ENCODE results near the gene MYO15B. TPM values are rescaled to one million over a fixed set of nuclear protein-coding genes. Genes with fewer than 3 reads are reported as not detected.

The MYO15B gene
- total and polyA plus RNA-seq, 2 of the 13 experiments (the other 11 are each of a cell fraction or from before 2014, with no cell fraction given): 2.8 to 8.1 TPM

- no peak for TF ChIP-seq MED13 (CRISPR knock-in tag; IDR thresholded peaks at IDR 0.05)
- TF ChIP-seq, protein P1, sequence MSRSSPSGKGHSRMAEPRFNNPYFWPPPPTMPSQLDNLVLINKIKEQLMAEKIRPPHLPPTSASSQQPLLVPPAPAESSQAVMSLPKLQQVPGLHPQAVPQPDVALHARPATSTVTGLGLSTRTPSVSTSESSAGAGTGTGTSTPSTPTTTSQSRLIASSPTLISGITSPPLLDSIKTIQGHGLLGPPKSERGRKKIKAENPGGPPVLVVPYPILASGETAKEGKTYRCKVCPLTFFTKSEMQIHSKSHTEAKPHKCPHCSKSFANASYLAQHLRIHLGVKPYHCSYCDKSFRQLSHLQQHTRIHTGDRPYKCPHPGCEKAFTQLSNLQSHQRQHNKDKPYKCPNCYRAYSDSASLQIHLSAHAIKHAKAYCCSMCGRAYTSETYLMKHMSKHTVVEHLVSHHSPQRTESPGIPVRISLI (CRISPR knock-in tag; IDR thresholded peaks at IDR 0.05; ENCODE audit: borderline replicate concordance): peak; percentile 86
- no peak for TF ChIP-seq ZNF75D (CRISPR knock-in tag; IDR thresholded peaks at IDR 0.05; ENCODE audit: borderline replicate concordance)
- TF ChIP-seq TCF12 (IDR thresholded peaks at IDR 0.05): no peak
- TF ChIP-seq TCF12 (CRISPR knock-in tag; IDR thresholded peaks at IDR 0.05): no peak
- 0 out of 2 replicates have a peak, but pooled peaks have one; percentile 48 for TF ChIP-seq ZNF878 (CRISPR knock-in tag; IDR thresholded peaks at IDR 0.05)
- TF ChIP-seq ZNF788 (CRISPR knock-in tag; IDR thresholded peaks at IDR 0.05; ENCODE audit: borderline replicate concordance): no peak
- peak; percentile 92 for TF ChIP-seq ARID5B (CRISPR knock-in tag; IDR thresholded peaks at IDR 0.05)
- TF ChIP-seq ZNF598 (CRISPR knock-in tag; IDR thresholded peaks at IDR 0.05; ENCODE audit: borderline replicate concordance): no peak
- TF ChIP-seq, protein P2, sequence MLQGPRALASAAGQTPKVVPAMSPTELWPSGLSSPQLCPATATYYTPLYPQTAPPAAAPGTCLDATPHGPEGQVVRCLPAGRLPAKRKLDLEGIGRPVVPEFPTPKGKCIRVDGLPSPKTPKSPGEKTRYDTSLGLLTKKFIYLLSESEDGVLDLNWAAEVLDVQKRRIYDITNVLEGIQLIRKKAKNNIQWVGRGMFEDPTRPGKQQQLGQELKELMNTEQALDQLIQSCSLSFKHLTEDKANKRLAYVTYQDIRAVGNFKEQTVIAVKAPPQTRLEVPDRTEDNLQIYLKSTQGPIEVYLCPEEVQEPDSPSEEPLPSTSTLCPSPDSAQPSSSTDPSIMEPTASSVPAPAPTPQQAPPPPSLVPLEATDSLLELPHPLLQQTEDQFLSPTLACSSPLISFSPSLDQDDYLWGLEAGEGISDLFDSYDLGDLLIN (CRISPR knock-in tag; IDR thresholded peaks at IDR 0.05; ENCODE audit: borderline replicate concordance): no peak
- 0 out of 2 replicates have a peak, but pooled peaks have one; percentile 42 for TF ChIP-seq PITX1 (CRISPR knock-in tag; IDR thresholded peaks at IDR 0.05)
- no peak for TF ChIP-seq MYPOP (CRISPR knock-in tag; IDR thresholded peaks at IDR 0.05)
- TF ChIP-seq GLMP (CRISPR knock-in tag; IDR thresholded peaks at IDR 0.05; ENCODE audit: borderline replicate concordance): no peak
- TF ChIP-seq HDAC2 (CRISPR knock-in tag; IDR thresholded peaks at IDR 0.05): peak; percentile 91
- peak; percentile 42; the same call in 1 of the 2 replicates for TF ChIP-seq PHF21A (CRISPR knock-in tag; IDR thresholded peaks at IDR 0.05)
- TF ChIP-seq ZSCAN25 (CRISPR knock-in tag; IDR thresholded peaks at IDR 0.05): 0 out of 2 replicates have a peak, but pooled peaks have one; percentile 53
- TF ChIP-seq KLF16 (CRISPR knock-in tag; IDR thresholded peaks at IDR 0.05): no peak
- TF ChIP-seq, protein P3, sequence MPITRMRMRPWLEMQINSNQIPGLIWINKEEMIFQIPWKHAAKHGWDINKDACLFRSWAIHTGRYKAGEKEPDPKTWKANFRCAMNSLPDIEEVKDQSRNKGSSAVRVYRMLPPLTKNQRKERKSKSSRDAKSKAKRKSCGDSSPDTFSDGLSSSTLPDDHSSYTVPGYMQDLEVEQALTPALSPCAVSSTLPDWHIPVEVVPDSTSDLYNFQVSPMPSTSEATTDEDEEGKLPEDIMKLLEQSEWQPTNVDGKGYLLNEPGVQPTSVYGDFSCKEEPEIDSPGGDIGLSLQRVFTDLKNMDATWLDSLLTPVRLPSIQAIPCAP (CRISPR knock-in tag; IDR thresholded peaks at IDR 0.05; ENCODE audit: low read depth): no peak
- peak; percentile 84 for TF ChIP-seq MIXL1 (CRISPR knock-in tag; IDR thresholded peaks at IDR 0.05)
- 0 out of 2 replicates have a peak, but pooled peaks have one; percentile 38 for TF ChIP-seq ZMYM4 (CRISPR knock-in tag; IDR thresholded peaks at IDR 0.05)
- TF ChIP-seq ARNT (IDR thresholded peaks at IDR 0.05): no peak
- no peak for TF ChIP-seq AGO1 (IDR thresholded peaks at IDR 0.05; ENCODE audit: low read depth, low read length, poor library complexity, severe bottlenecking)
Observed at GRCh38 chr17:75576661-75577060, 10.9 kb upstream of the MYO15B start (continued).

Data from HepG2 (cell line).